Activated naive CD8-positive, alpha-beta T cell treated with anti-CD3 and anti-CD28 coated beads, Interleukin-2, amount 50 U/mL, for 16 hours (primary cell): Measurements from ENCODE around the gene CAMK1D.

Experiments used
- DNase-seq: peaks from one replicate; pipeline ENCODE4 v3.0.0-alpha.2; 2020; ENCODE audit warnings: low read depth, low spot score

CAMK1D gene

GRCh38 chr10:12466704-12467305, 117.5 kb downstream of the CAMK1D start:
- DNase-seq = no peak

GRCh38 chr10:12469345-12469744, 120.0 kb downstream of the CAMK1D start:
- DNase-seq = no peak

GRCh38 chr10:12470719-12471118, 121.4 kb downstream of the CAMK1D start:
- no peak for DNase-seq

GRCh38 chr10:12471135-12471534, 121.8 kb downstream of the CAMK1D start:
- no peak for DNase-seq

GRCh38 chr10:12473491-12473890, 124.1 kb downstream of the CAMK1D start:
- no peak for DNase-seq

GRCh38 chr10:12474727-12475412, 125.5 kb downstream of the CAMK1D start:
- no peak for DNase-seq

- no peak for DNase-seq
Observed at GRCh38 chr10:12476656-12477055, 127.3 kb downstream of the CAMK1D start.

GRCh38 chr10:12479437-12479844, 130.1 kb downstream of the CAMK1D start:
- DNase-seq = no peak

- DNase-seq = no peak
Observed at GRCh38 chr10:12479924-12480323, 130.6 kb downstream of the CAMK1D start.

- DNase-seq = no peak
Observed at GRCh38 chr10:12480440-12480839, 131.1 kb downstream of the CAMK1D start.

- no peak for DNase-seq
Observed at GRCh38 chr10:12481924-12482323, 132.6 kb downstream of the CAMK1D start.

GRCh38 chr10:12482587-12482986, 133.2 kb downstream of the CAMK1D start:
- DNase-seq = no peak

- DNase-seq = no peak
Observed at GRCh38 chr10:12484002-12484918, 134.9 kb downstream of the CAMK1D start.

GRCh38 chr10:12484941-12485805, 135.8 kb downstream of the CAMK1D start:
- no peak for DNase-seq

- DNase-seq = no peak
Observed at GRCh38 chr10:12487366-12487765, 138.0 kb downstream of the CAMK1D start.

- DNase-seq = no peak
Observed at GRCh38 chr10:12488626-12489025, 139.3 kb downstream of the CAMK1D start.

- DNase-seq = no peak
Observed at GRCh38 chr10:12489357-12489756, 140.0 kb downstream of the CAMK1D start.

GRCh38 chr10:12489806-12490205, 140.5 kb downstream of the CAMK1D start:
- DNase-seq = no peak

- no peak for DNase-seq
Observed at GRCh38 chr10:12490963-12491362, 141.6 kb downstream of the CAMK1D start.

- DNase-seq = no peak
Observed at GRCh38 chr10:12491491-12491890, 142.1 kb downstream of the CAMK1D start.

GRCh38 chr10:12492016-12492415, 142.7 kb downstream of the CAMK1D start:
- no peak for DNase-seq
